AG04450 (cell line): ENCODE measurements around the gene FSTL1. TPM values are rescaled to one million over a fixed set of nuclear protein-coding genes. Genes with fewer than 3 reads are reported as not detected.

Source experiments
- CTCF ChIA-PET: fragments of 300-600, 350-600 bp; formaldehyde crosslinking; extraction: SDS; loops from one replicate; lab custom pipeline; 2022; ENCODE audit warnings: antibody characterized with exemption, inconsistent platforms; lab: Charles Lee
- POLR2A ChIA-PET: fragments of 350-600 bp; formaldehyde crosslinking; extraction: SDS; loops from one replicate; lab custom pipeline; 2021; ENCODE audit warnings: antibody characterized with exemption, inconsistent platforms; lab: Yijun Ruan, JAX
- DNase-seq: peaks from one replicate; pipeline ENCODE4 v3.0.0-alpha.2; 2011; ENCODE audit warnings: low read depth, low spot score
- H3K27ac ChIP-seq: one replicate; pipeline ENCODE4 v1.5.1; 2012; ENCODE audit warnings: low read depth, low read length, control low read depth
- H3K27me3 ChIP-seq: one replicate; pipeline ENCODE4 v1.6.0; 2012; ENCODE audit warnings: low read length; ENCODE audit not compliant: control insufficient read depth, insufficient read depth
- H3K4me3 ChIP-seq: 2 replicates; pipeline ENCODE4 v1.5.1; 2011; ENCODE audit warnings: mild to moderate bottlenecking, low read depth, low read length, control low read depth
- H3K9me3 ChIP-seq: 2 replicates; pipeline ENCODE4 v1.5.1; 2012; ENCODE audit warnings: low read length; ENCODE audit not compliant: control insufficient read depth, insufficient read depth
- CTCF ChIP-seq: IDR thresholded peaks from 2 replicates; pipeline ENCODE4 v1.5.1; 2011; ENCODE audit warnings: low read depth, low read length, control low read depth, inconsistent platforms
- polyA plus RNA-seq: library from polyadenylated mRNA; depleted of rRNA; stranded (reverse); fragments of >200 nt; gene quantifications from 2 replicates; pipeline ENCODE4 v1.2.3, GENCODE V29; 2011

Gene FSTL1
- polyA plus RNA-seq, 1 experiment: 1,126 TPM

DNA sequence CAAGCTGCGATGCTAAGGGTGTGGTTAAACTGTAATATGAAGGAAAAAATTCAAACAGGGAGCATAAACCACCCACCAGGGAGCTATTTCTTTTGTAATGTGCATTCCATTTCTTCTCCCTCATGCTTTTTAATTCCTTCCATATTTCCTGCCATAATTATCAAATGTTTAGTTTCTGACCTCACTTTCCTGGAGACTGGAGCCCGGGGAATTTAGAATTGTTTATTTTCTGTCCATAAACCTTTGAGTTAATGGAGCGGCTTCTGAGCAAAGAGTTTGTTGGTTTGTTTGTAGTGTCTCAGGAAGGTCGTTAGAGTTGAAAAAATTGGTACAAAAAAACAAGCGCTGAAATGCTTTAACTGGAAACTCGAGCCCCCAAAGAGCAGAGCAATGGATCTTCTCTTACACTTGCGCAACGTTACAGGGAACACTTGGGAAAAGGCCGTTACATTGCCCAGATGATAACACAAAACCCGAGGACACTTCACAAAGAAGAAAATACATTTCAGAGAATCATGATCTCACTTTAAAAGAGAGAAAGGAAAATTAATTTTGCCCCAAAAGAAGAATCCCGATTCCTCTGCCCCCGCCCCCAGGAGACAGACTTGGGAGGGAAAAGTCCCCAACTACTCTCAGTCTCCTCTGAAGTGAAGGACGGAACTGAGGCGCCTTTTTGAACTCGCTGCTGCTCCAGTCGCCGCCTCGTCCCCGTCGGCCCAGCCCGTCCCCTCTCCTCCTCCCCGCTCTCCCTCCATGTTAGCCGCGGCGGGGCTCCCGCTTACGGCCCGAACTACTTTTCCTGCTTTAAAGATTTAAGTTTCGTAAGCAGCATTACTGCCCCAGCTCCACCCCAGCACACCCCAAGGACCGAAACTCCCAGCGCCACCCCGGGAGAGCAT lies 842 bp downstream of the FSTL1 start:
- Histone ChIP-seq H3K27me3 (no peaks in the 10 kb centered on the region), H3K9me3 (no peaks in the 10 kb centered on the region; the same call in 1 of the 2 replicates), H3K27ac (peak overlapping the region; percentile 95), H3K4me3 (peak overlapping the region; percentile 84)
- no peak for TF ChIP-seq CTCF
- DNase-seq: no peak
- ChIA-PET POLR2A (interaction anchor here (0.6 to 3.1 kb wide), 24 partner anchors 9 to 349 kb away, joined by 3 to 32 read pairs (median 6); partner anchors contain the start of gene LRRC58), CTCF (interaction anchor here (0.7 to 2.3 kb wide), 8 partner anchors 10 to 206 kb away, joined by 3 to 16 read pairs (median 4); no protein-coding TSS in a partner anchor)

DNA sequence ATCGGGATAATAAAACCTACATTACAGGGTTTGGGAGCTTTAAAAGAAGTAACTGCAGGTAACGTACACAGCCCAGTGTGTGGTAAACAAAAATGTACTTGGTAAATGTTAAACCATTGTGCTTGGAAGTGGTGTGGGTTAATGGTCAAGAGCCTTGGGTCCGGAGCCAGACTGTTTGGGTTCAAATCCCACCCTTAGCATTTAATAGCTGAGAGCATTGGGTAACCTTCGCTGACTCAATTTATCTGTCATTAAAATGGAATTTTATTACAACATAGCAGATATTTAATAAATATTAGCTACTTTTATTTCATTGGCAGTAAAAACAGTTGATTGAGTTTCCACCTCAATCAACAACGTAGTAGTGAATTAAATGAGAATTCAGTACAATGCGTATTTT lies 1.5 kb downstream of the FSTL1 start:
- peak overlapping the region; percentile 84 for H3K4me3 ChIP-seq
- peak overlapping the region; percentile 50 for H3K27ac ChIP-seq
- TF ChIP-seq CTCF: no peak
- H3K9me3 ChIP-seq: no peaks in the 10 kb centered on the region; the same call in 1 of the 2 replicates
- no peak for DNase-seq
- H3K27me3 ChIP-seq: no peaks in the 10 kb centered on the region
- CTCF ChIA-PET: interaction anchor here (0.7 to 2.3 kb wide), 8 partner anchors 10 to 206 kb away, joined by 3 to 16 read pairs (median 4); no protein-coding TSS in a partner anchor
- POLR2A ChIA-PET: interaction anchor here (0.6 to 3.1 kb wide), 14 partner anchors 8 to 110 kb away, joined by 3 to 32 read pairs (median 8); partner anchors contain the start of gene LRRC58

DNA sequence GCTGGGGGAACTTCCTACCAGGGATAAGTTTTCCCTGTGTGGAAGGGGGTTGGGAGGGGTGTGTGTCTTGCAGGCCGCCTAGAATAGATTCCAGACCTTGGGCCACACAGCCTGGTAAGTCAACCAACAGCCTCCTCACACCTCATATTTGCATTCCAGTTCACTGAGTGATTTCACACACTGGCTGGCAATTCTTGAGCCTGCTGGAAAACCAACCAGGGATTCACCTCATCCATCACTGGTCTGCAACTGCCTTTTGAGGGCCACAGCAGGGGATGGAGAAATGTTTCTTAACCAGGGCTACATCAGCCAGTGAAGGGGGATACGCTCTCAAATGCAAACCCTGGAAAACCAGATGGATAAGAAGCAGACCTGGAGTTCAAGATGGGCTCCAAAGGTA lies 2.0 kb downstream of the FSTL1 start:
- H3K27me3 ChIP-seq: no peaks in the 10 kb centered on the region
- TF ChIP-seq CTCF: no peak
- DNase-seq: no peak
- peak overlapping the region; percentile 84 for H3K4me3 ChIP-seq
- CTCF ChIA-PET: interaction anchor here (1.0 to 2.3 kb wide), 5 partner anchors 9 to 110 kb away, joined by 3 to 16 read pairs (median 5); no protein-coding TSS in a partner anchor
- peak overlapping the region; percentile 50 for H3K27ac ChIP-seq
- H3K9me3 ChIP-seq: no peaks in the 10 kb centered on the region; the same call in 1 of the 2 replicates
- POLR2A ChIA-PET: interaction anchor here (0.8 to 3.1 kb wide), 7 partner anchors 9 to 49 kb away, joined by 3 to 32 read pairs (median 18); no protein-coding TSS in a partner anchor

DNA sequence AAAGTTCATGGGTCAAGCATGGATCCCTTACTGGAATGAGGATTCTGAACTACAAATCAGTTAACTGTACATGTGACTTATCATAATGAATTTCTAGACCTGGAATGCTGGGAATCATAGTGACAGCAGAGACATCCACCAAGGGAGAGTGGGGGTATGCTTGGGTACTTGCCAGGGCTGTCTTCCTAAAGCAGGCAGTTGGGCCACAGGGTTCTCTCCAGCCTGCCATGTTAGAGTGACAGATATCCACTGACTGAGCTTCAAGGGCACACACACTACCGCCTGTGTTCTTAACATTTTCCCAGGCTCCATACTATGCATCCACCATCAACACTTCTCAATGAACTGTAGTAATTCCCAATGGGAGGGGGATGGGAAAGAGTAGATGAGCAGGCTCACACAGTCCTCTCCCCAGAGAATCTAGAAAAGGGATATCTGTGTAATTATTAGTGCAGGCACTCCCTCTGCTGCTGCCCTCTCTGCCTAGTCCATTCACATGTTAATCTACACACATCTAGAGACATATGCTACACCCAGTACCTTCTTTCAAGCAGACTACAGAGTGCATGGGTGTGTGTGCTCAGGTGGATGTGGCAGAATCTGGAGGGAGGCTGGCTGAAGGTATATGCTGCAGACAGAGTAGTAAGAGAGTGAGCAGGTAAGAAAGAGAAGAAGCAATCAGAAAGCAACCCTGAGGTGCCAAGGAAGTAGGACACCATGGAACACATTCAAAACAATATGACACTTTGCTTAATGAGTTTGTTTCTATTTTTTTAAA lies 3.7 kb downstream of the FSTL1 start:
- POLR2A ChIA-PET: interaction anchor here (1.2 to 1.5 kb wide), 2 partner anchors 11 to 29 kb away, joined by 6 read pairs; no protein-coding TSS in a partner anchor

More for the DNA sequence above, 3.7 kb downstream of the FSTL1 start:
- TF ChIP-seq CTCF: no peak
- peak overlapping the region; percentile 25; the same call in 1 of the 2 replicates for H3K4me3 ChIP-seq
- H3K27ac ChIP-seq: no peak overlapping the region
- no peaks in the 10 kb centered on the region for H3K27me3 ChIP-seq
- no peak for DNase-seq
- no peaks in the 10 kb centered on the region; the same call in 1 of the 2 replicates for H3K9me3 ChIP-seq
- CTCF ChIA-PET: interaction anchor here (1.6 to 5.5 kb wide), 3 partner anchors 14 to 114 kb away, joined by 8 to 42 read pairs (median 17); no protein-coding TSS in a partner anchor
